NCI-H2029 treated with DMSO at 0.1 percent for 48 hours (cell line): ENCODE data around the gene PTPMT1.

Source experiments
- DNase-seq: peaks from one replicate; lab custom pipeline; 2025; lab: John Stamatoyannopoulos, UW

PTPMT1 gene

DNA sequence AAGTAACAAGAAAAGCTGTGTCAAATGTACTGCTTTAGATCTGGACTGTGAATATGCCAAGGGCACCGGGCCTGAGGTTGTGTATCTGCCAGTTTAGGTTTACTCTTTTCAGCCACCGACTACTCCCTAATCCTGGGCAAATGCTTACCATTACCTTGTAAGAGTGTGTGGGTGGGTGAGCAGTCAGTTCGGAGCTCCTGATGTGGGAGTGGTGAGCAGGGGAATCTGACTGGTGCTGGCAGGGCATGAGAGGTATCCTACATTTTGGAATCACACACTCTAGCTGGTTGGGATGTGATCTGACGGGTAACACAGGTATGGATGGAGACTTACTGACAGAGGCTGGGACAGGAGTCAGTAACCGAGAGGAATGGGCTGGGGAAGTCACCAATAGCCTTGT is 18.4 kb downstream of the PTPMT1 start:
- no peak for DNase-seq

DNA sequence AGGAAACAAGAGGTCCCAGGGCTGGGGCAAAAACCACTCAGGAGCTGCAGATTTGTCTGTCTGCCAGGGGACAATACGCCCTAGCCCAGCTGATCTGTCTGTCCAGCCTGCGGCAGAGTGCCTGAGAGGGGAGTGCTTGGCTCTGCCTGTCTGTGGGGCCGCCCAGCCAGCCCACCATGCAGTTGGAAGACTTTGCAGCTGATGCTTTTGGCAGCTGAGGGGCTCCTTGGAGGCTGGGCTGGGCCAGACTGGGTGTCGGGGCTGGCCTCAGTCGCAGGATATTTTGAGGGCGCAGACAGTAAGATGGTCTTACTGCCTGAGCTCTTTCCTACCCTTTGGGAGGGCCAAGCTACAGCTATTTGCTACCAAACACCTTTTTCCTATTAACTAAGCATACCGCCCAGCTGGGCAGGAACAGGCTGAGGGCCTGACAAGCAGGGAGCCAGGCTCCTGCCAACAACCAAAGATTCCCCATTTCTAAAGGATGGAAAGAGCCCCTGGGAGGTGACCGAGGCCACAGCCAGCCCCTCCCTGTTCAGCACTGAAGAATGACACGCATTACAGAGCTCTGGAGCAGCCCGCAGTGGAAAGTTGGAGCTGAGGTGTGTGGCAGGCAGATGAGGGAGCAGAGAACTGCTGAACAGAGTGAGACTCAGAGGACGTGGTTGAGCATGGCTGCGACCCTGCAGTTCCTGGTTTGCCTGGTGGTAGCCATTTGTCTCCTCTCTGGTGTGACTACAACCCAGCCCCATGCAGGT is 20.9 kb downstream of the PTPMT1 start, which contains the start of gene FAM180B:
FAM180B (plus strand) TSS at position 581 of the 758 bp plus-strand sequence; CDS start at position 672, 91 bp downstream.
- no peak for DNase-seq

DNA sequence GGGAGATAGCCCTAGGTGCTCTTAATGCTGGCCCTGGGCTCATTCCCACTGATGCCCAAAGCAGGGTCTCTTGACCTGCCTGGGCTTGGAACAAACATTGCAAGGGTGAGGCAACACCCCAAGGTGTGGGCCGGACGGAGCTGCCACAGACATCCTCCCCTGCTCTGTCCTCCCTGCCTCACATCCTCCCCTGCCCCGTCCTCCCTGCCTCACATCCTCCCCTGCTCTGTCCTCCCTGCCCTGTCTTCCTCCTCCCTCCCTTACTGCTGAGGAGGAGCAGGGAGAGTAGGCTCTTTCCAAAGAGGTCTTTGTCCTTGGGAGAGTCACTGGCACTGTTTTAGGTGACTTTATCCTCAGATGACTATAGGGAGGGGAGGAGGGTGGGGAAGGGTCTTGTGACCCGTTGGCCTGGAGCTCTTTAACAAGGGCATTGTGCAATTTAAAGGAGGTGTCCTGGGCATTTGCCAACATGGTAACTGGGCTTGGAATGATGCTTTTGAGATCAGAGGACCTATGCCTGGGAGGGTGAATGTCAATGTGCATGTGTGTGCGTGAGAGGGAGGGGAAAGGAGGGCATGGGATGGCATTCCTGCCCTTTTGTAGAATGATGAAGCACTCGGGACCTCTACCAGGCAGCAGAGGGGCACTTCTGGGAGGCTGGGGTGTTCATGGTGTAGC is 21.8 kb downstream of the PTPMT1 start:
- no peak for DNase-seq

DNA sequence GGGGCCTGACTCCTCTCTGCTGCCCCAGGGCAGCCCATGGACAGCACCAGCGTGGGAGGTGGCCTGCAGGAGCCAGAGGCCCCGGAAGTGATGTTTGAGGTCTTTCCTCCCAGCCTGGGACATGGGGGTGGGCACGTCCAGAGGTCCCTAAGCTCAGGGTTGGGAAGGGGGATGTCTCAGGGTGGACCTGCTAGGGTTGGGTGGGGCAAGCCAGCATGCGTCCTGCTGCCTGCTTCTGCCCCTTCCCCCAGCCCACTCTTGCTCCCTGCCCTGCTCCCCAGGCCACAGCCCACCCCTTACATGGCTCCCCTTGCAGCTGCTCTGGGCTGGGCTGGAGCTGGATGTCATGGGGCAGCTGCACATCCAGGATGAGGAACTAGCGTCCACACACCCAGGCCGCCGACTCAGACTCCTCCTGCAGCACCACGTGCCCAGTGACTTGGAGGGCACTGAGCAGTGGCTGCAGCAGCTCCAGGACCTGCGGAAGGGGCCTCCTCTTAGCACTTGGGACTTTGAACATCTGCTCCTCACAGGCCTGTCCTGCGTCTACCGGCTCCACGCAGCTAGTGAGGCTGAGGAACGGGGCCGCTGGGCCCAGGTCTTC is 22.4 kb downstream of the PTPMT1 start:
- no peak for DNase-seq

DNA sequence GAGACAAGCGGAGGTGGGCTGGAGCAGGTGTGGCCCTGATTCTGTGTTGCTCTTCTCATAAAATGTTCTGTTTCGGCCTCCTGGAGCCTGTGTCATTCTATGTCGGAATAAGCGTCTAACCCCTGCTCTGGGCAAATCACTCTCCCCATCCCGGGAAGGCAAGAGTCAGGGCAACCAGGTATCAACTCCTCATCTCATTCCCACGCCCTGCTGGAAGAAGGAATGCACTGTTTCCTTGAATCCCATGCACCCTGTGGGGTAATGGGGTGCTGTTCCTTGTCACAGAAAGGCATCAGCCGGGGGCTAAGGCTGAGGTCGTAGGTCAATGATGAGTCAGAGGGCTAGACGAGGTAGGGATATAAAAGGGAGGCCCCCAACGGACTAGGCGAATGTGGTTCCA is 23.7 kb downstream of the PTPMT1 start:
- DNase-seq = no peak

DNA sequence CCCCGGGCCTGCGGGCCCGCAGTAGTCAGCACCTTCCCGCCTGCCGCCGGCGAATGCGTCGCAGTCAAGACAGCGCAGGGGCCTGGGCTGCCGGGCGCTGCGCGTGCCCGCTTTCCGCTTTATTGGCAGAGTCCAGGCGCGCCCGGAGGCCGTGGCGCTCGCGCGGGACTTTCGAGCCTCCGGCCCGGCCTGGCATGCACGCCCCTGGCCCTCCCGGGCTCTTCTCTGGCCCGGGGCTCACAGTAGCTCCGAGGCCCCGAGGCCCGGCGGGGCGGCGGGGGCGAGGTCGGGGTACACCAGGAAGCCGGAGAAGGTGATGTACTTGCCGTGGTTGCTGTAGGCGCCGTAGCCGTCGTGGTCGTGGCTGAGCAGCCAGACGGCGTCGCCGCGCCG is 24.2 kb downstream of the PTPMT1 start:
- no peak for DNase-seq

DNA sequence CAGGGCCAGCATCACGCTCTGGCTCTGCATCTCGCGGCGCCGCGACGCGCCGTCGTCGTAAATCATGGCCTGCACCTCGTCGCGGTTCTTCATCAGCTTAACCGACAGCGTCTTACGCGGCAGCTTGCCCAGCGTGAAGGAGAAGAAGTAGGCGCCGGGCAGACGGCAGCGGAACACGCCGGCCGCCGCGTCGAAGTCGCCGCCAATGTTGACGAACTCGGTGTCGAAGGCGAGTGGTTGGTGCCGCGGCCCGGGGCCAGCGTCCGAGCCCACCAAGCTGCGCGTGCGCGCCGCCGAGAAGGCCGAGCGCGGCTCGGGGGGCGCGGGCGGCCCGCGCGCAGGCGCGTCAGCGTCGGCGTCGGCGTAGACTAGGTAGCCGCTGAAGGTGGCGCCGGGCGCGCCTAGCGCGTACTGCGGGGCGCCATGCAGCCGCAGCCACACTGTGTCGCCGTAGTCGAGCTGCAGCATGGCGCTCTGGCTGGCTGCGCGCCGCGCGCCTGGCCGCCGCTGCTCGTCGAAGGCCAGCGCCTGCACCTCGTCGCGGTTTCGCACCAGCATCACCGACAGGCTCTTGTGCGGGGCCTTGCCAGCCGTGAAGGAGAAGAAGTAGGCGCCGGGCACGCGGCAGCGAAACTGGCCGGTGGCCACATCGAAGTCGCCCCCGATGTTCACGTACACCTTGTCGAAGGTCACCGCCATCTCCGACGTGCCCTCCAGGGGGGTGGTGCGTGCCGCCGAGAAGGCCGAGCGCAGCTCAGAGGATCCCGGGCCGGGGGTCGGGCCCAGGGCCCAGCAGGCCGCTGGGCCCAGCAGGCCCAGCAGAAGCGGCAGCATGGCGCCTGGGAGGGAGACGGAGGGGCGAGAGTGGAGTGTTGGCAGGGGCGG is 24.8 kb downstream of the PTPMT1 start:
- DNase-seq = no peak

DNA sequence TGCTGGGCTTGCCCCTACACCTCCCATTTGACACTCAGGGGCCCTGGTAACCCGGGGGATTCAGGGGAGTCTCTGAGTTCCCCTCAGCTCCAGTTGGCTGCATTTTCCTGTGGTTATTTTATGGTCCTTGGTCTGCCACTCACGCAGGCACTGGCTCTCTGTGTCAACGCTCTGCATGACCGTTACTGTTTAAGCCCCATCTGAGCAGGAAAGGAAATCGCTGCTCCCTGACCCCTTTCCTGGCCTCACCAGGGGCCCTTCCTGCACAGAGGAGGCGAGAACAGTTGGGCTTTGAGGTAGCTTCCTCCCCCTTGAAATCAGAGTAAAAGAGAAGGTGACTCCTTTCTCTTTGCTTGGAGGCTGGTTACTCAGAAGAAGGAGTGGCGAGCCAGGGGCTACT is 26.4 kb downstream of the PTPMT1 start:
- no peak for DNase-seq

DNA sequence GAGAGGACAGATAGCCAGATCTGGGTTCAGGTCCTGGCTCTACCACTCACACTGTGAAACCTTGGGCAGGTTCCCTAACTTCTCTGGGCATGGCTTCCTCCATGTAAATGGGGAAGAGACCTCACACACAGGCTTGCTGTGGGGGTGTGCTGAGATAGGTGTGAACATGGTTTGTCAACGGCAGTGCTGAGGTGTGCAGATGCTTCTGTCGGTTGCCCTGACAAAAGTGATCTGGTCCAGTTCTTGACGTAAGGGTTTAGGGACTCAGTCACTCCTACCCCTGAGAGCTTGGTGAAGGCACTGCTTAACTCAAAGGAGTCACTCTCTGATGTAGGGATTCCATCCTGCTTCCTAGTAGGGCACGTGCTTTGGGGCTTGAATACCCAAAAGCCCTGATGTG is 26.9 kb downstream of the PTPMT1 start:
- DNase-seq = no peak

DNA sequence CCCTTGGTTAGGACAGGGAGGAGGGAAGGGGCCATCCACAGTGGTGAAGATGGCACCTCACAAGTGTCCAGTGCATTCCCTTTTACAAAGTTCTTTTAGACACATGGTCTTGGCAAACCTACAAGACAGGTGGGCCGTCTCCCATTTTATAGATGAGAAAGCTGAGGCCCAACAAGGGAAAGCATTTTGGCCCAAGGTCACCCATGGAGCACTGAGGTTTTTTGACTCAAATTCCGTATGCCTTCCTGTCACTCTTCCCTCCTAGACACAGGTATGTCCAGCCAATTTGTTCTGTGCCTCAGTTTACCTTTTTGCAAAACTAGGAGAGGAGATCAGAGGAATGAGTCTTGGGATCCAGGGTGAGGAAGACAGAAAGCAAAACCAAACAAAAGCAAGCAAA is 27.6 kb downstream of the PTPMT1 start:
- no peak for DNase-seq

DNA sequence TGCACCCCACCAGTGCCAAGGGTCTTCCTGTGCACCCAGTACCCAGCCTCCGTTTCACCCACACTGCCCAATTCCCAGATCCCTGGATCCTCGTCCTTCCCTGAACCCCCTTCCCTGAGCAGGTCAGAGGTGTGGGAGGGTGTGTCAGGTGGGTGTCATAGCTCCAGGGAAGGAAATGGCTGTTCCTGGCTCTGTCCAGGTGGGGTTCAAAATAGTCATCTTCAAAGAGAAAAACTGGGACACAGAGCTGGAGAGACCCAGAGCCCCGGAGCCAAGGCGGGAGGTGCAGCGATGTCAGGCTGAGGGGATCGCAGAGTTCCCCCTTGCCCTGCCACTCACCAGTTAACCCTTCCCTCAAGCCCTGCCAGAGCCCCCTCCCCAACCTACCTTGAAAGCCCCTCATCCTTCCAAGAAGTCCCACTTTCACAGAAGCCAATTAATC is 28.1 kb downstream of the PTPMT1 start:
- DNase-seq = no peak

DNA sequence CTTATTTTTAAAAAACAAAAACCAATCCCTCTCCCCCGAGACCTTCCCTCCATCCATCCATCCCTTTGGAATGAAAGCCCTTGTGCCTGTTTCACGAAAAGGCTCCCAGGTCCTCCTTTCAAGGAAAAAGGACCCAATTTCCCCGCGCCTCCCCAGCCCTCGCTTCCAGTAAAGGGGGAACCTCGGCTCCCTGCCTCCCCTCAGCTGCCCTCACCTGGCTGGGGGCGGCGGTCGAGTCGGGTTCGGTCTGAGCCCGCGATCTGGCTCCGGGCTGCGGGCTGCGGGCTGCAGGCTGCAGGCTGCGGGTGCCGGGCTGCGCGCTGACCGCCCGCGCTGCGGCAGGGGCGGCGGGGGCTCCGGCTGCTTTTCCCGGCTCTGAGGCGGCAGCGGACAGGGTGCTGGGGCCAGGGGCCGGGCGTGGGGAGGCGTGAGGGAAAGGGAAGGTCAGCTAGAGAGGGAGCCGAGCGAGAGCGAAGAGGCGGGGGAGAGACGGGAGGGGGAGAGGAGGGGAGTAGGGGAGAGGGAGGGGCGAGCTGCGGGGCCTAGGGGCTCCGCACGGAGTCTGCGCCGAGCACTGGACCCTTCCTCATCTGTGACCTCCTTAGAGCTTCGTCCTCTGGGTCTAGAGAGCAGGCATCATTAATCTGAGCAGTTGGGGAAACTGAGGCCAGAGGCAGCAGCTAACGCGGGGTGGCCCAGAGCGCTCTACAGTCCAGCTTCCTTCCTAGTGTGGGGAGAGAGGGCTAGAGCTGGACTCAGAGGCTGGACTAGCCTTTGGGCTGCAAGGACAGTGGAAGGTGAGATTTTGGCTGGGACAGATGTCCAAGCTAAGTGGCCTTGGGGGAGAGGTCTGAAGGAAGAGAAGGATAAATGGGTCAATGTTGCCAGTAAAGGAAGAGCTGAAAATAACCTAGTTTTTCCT is 28.8 kb downstream of the PTPMT1 start, which contains the start of gene C1QTNF4:
C1QTNF4 (minus strand) TSS at position 478 of the 922 bp plus-strand sequence. CDS start 3,601 bp downstream, outside the sequence.
- DNase-seq = no peak

DNA sequence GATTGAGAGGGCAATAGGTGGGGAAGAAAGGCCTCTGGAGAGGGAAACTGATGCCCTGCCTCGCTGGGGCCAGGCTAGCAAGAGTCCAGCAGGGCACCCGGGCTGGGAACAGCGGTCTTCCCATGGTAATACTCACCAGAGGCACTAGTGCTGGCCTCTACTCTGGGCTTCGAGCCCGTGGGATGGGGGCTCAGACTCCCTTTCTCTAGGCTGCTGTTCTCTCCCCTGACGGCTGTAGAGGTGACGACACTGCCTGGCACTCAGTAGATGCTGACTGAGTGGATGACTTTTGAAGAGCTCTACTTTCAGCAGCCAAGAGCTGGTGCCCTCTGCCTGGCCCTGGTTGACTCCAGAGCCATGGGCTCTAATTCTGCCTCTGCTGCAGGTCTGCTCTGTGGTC is 29.6 kb downstream of the PTPMT1 start:
- DNase-seq = no peak

DNA sequence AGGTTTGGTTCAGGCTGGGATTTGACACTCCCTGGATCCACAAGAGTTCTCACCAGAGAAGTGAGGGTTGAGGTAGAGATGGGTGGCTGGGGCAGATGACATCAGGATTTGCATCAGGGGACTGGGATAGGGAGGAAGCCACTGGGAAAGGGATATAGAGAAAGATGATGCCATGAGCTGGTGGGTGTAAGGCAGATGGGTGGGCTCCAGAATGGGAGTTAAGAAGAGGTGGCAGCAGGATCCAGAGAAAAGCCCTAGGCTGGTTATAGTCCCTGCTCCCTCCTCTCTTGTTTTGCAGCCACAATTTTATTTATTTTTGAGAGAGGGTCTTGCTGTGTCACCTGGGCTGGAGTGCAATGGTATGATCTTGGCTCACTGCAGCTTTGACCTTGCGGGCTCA is 30.6 kb downstream of the PTPMT1 start:
- DNase-seq = no peak

DNA sequence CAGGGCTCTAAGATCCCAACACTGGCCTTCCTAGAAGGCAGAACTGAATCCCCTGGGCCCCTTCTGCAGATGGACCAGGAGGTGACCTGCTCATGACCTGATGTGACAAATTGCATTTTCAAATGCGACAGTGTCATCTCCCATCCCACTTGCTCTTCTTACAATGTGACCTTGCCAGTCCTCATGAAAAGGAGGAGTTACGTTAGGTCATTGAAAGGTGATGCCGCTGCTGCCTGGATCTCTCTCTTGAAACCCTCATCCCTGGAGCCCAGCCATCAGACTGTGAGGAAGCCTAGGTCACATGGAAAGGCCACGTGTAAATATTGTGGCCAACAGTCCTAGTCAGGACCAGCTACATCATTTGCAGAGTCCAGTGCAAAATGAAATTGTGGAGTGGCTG is 34.5 kb downstream of the PTPMT1 start:
- DNase-seq = peak; percentile 62

DNA sequence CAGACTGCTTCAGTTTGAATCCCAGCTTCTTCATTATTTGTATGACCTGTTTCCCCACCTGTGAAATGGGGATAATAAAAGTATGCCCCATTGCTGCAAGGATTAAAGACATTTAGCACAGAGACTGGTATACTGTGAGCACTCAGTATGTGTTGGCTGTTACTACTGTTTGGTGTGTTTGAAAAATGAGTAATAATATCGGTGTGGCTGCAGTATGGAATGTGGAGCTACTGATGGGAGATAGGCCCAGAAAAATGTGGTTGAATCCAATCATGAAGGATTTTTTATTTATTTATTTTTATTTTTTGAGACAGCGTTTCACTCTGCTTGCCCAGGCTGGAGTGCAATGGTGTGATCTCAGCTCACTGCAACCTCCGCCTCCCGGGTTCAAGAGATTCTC is 37.9 kb downstream of the PTPMT1 start:
- DNase-seq = no peak

DNA sequence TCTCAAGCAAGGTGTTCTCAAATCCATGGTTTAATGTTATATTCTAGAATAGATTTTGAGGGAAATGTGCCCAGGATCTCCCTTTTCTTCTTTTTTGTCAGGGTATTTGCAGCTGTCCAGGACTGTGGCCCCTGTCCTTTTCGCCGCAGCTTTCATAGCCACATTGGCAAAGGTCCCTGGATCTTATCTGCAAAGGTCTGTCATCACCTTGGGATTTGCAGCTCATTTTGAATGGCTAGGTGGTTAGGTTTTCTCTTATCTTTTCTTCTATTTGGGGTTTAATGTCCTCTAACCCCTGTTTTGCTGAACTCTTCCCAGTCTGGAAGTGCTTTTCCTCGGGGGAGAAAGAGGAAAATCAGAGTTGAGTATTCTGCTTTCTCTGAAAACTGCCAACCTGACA is 40.5 kb downstream of the PTPMT1 start:
- DNase-seq = no peak

DNA sequence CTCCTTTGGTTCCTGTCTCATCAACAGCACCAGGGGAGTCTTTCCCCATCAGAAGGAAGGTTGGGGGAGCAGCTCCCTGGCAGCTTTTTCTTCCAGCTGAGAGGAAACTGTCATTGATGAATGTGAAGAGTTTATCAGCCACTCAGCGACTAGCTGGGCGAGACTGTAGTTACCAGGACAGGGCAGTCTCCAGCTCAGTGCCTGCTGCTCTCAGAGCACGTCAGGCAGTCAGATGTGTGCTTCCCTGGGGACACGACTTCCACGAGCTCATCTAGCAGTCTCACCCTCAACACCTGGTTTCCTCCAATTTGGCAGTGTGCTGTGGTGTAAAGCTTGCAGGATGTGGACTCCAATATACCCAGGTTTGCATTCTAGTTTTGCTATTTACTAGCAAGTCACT is 41.3 kb downstream of the PTPMT1 start:
- no peak for DNase-seq

DNA sequence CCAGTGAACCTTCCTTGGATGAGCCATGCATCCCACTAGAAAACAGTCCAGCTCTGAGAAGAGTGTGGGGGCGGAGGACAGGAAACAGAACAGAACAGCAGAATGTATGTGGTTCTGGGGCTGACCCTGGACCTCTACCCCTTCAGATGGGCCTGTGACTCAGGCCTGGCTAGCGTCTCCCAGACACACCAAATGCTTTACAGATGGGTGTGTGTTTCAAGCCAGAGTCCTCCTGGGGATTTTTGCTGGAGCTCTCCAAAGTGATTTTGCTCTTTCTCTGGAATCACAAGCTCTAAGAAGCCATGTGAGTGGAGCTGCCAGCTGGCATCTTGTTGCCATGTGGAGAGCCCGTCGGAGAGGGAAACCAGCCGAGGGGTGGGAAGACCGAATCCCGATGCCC is 42.0 kb downstream of the PTPMT1 start:
- no peak for DNase-seq

DNA sequence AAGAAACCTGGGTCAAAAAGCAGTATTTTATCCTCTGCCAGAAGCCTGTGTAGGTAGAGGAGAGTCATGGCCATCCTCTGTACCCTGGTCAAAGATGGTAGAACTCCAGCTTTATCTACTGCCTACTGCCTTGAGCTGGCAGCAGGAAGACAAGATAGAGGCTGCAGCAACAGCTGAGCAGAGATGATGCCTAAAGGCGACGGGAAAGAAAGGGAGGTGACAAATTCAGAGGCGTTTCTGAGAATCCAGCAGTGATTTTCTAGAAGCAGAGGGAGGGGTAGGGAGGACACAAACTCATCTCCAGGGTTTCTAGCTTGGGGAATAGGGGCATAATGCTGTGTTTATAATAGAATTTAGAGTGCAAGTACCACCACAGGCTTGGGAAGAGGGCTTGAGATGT is 44.3 kb downstream of the PTPMT1 start:
- no peak for DNase-seq

DNA sequence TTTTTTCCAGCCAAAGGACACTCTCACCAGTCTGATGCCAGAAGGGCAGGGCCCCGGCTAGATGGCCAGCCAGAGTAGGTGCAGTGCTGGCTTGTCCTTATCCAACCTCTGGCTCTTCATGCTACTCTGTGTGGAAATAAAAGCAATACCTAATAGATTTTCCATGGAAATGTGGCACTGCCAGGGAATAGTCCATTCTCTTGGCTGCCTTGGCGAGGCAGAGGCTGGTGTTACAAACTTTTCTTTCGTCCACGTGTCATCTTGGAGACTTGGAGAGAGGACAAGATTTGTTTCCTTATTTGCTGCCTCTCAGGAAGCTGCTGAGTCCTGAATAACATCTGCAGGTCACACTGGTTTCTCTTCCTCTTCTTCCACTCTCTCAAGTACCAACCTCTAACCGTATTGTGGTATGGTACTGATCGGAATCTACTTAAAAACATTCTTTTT is 46.0 kb downstream of the PTPMT1 start:
- no peak for DNase-seq
